ENCODE measurements around the gene ING3. TPM values are rescaled to one million over a fixed set of nuclear protein-coding genes. Genes with fewer than 3 reads are reported as not detected.

The ING3 gene
- total RNA-seq, 1 donor: 70.0 TPM

- Histone ChIP-seq H3K4me1 (ENCODE audit: insufficient read depth, low read length) (peaks cover 39% of the 10 kb centered on the region), H3K4me3 (ENCODE audit: low read length) (no peak overlapping the region), H3K27me3 (ENCODE audit: insufficient read depth, low read length) (no peaks in the 10 kb centered on the region), H3K9me3 (ENCODE audit: low read depth, low read length) (no peaks in the 10 kb centered on the region)
Observed at GRCh38 chr7:121019018-121019417, 68.4 kb downstream of the ING3 start.

GRCh38 chr7:121020249-121020988 lies 69.8 kb downstream of the ING3 start:
- Histone ChIP-seq H3K9me3 (ENCODE audit: low read depth, low read length) (no peaks in the 10 kb centered on the region), H3K4me3 (ENCODE audit: low read length) (no peak overlapping the region), H3K4me1 (ENCODE audit: insufficient read depth, low read length) (peaks cover 46% of the 10 kb centered on the region), H3K27me3 (ENCODE audit: insufficient read depth, low read length) (no peaks in the 10 kb centered on the region)

GRCh38 chr7:121020989-121021969 lies 70.7 kb downstream of the ING3 start:
- H3K27me3 ChIP-seq (ENCODE audit: insufficient read depth, low read length): no peaks in the 10 kb centered on the region
- no peaks in the 10 kb centered on the region for H3K9me3 ChIP-seq (ENCODE audit: low read depth, low read length)
- peaks cover 46% of the 10 kb centered on the region for H3K4me1 ChIP-seq (ENCODE audit: insufficient read depth, low read length)
- H3K4me3 ChIP-seq (ENCODE audit: low read length): no peak overlapping the region

GRCh38 chr7:121023194-121023593 lies 72.6 kb downstream of the ING3 start:
- no peaks in the 10 kb centered on the region for H3K27me3 ChIP-seq (ENCODE audit: insufficient read depth, low read length)
- peaks cover 42% of the 10 kb centered on the region for H3K4me1 ChIP-seq (ENCODE audit: insufficient read depth, low read length)
- no peak overlapping the region for H3K4me3 ChIP-seq (ENCODE audit: low read length)
- no peaks in the 10 kb centered on the region for H3K9me3 ChIP-seq (ENCODE audit: low read depth, low read length)

- no peak overlapping the region for H3K4me3 ChIP-seq (ENCODE audit: low read length)
- peaks cover 38% of the 10 kb centered on the region for H3K4me1 ChIP-seq (ENCODE audit: insufficient read depth, low read length)
- no peaks in the 10 kb centered on the region for H3K9me3 ChIP-seq (ENCODE audit: low read depth, low read length)
- no peaks in the 10 kb centered on the region for H3K27me3 ChIP-seq (ENCODE audit: insufficient read depth, low read length)
Observed at GRCh38 chr7:121023683-121024511, 73.3 kb downstream of the ING3 start.

GRCh38 chr7:121024611-121025010 lies 74.0 kb downstream of the ING3 start:
- Histone ChIP-seq H3K4me3 (ENCODE audit: low read length) (no peak overlapping the region), H3K27me3 (ENCODE audit: insufficient read depth, low read length) (no peaks in the 10 kb centered on the region), H3K4me1 (ENCODE audit: insufficient read depth, low read length) (peaks cover 32% of the 10 kb centered on the region), H3K9me3 (ENCODE audit: low read depth, low read length) (no peaks in the 10 kb centered on the region)

GRCh38 chr7:121026159-121026558 lies 75.6 kb downstream of the ING3 start:
- Histone ChIP-seq H3K4me1 (ENCODE audit: insufficient read depth, low read length) (peaks cover 25% of the 10 kb centered on the region), H3K4me3 (ENCODE audit: low read length) (no peak overlapping the region), H3K9me3 (ENCODE audit: low read depth, low read length) (no peaks in the 10 kb centered on the region), H3K27me3 (ENCODE audit: insufficient read depth, low read length) (no peaks in the 10 kb centered on the region)

GRCh38 chr7:121026577-121027111 lies 76.1 kb downstream of the ING3 start:
- H3K27me3 ChIP-seq (ENCODE audit: insufficient read depth, low read length): no peaks in the 10 kb centered on the region
- H3K9me3 ChIP-seq (ENCODE audit: low read depth, low read length): no peaks in the 10 kb centered on the region
- no peak overlapping the region for H3K4me3 ChIP-seq (ENCODE audit: low read length)
- peaks cover 23% of the 10 kb centered on the region for H3K4me1 ChIP-seq (ENCODE audit: insufficient read depth, low read length)

Other genes with a start within 250 kb of the ING3 start
- gene TSPAN12, start 92.6 kb upstream of the ING3 start, total RNA-seq: not detected
- 4.6 TPM for gene CPED1, start 37.9 kb downstream of the ING3 start, total RNA-seq